ENCODE measurements around the gene MBD4. TPM values are rescaled to one million over a fixed set of nuclear protein-coding genes. Genes with fewer than 3 reads are reported as not detected.

The MBD4 gene
- total and polyA plus RNA-seq, 2 donors (not counting 1 experiment from before 2014, with no cell fraction given): 95.7 to 140 TPM

- ATAC-seq (ENCODE audit: low read depth) (no peak), DNase-seq (no peak)
- Histone ChIP-seq H3K9me3 (ENCODE audit: control extremely low read depth in 1 of 3, control insufficient read depth in 2 of 3, insufficient read depth in 1 of 3, low read length in 2 of 3) (no peaks in the 10 kb centered on the region), H2AFZ (ENCODE audit: insufficient read depth, low read depth, low read length, poor library complexity, severe bottlenecking) (no peak overlapping the region), H3K27me3 (replicated peaks in 1 of 4; ENCODE audit: control extremely low read depth in 1 of 4, control insufficient read depth in 3 of 4, insufficient read depth in 4 of 4, low read length in 3 of 4) (no peaks in the 10 kb centered on the region), H4K20me1 (ENCODE audit: control insufficient read depth, insufficient read depth, low read length, poor library complexity, severe bottlenecking) (no peaks in the 10 kb centered on the region), H3K4me1 (ENCODE audit: control insufficient read depth in 2 of 2, insufficient read depth in 2 of 2, low read length in 2 of 2) (no peaks in the 10 kb centered on the region), H3K27ac (ENCODE audit: low read length in 2 of 2) (no peak overlapping the region), H3K79me2 (ENCODE audit: control insufficient read depth, insufficient read depth, low read length) (no peaks in the 10 kb centered on the region), H3K4me3 (ENCODE audit: control extremely low read depth in 1 of 5, extremely low read depth in 1 of 5, insufficient read depth in 1 of 5, low read depth in 2 of 5, low read length in 4 of 5) (no peak overlapping the region), H3K4me2 (replicated peaks; ENCODE audit: low read depth, low read length, poor library complexity, severe bottlenecking) (no peak overlapping the region), H3K9ac (ENCODE audit: low read length) (no peak overlapping the region), H3K36me3 (replicated peaks in 1 of 2; ENCODE audit: control extremely low read depth in 1 of 2, control insufficient read depth in 1 of 2, extremely low read depth in 1 of 2, insufficient read depth in 2 of 2, low read length in 1 of 2) (peaks cover 1 to 10% of the 10 kb centered on the region in 2 experiments)
- POLR2A ChIA-PET: no interaction called here
- Mint-ChIP-seq H3K27me3 (no peaks in the 10 kb centered on the region), H3K4me1 (no peaks in the 10 kb centered on the region), H3K4me3 (no peak overlapping the region), H3K9me3 (ENCODE audit: insufficient read depth) (no peaks in the 10 kb centered on the region), H3K27ac (no peak overlapping the region)
- CTCF ChIA-PET: no interaction called here
- WGBS (ENCODE audit: insufficient coverage): 89% methylated on average over 1 of the region's 1 CpG
- TF ChIP-seq CTCF (IDR thresholded peaks at IDR 0.05) (no peak), EZH2 (IDR thresholded peaks at IDR 0.05; ENCODE audit: borderline replicate concordance, insufficient read depth, low read depth, low read length, poor library complexity, severe bottlenecking) (no peak)
- intact Hi-C loops (cut with micrococcal nuclease): no loop called here
Observed at GRCh38 chr3:129467932-129468331, 28.2 kb upstream of the MBD4 start.

DNA sequence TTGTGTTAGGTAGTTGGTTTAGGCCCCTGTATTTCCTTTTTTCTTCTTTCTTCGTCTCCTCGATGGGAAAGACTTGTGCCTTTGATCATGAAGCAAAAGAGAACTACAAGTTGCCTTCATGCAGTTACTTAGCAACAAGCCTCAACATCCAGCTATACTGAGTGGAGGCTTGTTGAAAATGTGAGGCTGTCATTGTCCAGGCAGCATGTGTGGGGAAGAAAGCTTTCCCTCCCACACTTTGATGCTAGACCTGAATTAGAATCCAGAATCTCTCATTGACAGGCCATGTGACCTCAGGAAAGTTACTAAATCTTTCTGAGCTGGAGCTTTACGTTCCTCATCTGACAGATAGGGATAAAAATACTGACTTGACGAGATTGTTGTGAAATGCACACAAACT, 24.0 kb upstream of the MBD4 start:
- H3K4me1 Mint-ChIP-seq: no peaks in the 10 kb centered on the region
- Histone ChIP-seq H4K20me1 (ENCODE audit: control insufficient read depth, insufficient read depth, low read length, poor library complexity, severe bottlenecking) (no peaks in the 10 kb centered on the region), H3K79me2 (ENCODE audit: control insufficient read depth, insufficient read depth, low read length) (no peaks in the 10 kb centered on the region), H3K4me2 (replicated peaks; ENCODE audit: low read depth, low read length, poor library complexity, severe bottlenecking) (no peak overlapping the region), H3K4me1 (ENCODE audit: control insufficient read depth in 2 of 2, insufficient read depth in 2 of 2, low read length in 2 of 2) (no peaks in the 10 kb centered on the region), H2AFZ (ENCODE audit: insufficient read depth, low read depth, low read length, poor library complexity, severe bottlenecking) (no peak overlapping the region), H3K36me3 (replicated peaks in 1 of 2; ENCODE audit: control extremely low read depth in 1 of 2, control insufficient read depth in 1 of 2, extremely low read depth in 1 of 2, insufficient read depth in 2 of 2, low read length in 1 of 2) (peaks cover 1 to 5% of the 10 kb centered on the region in 2 experiments), H3K27ac (ENCODE audit: low read length in 2 of 2) (no peak overlapping the region), H3K27me3 (replicated peaks in 1 of 4; ENCODE audit: control extremely low read depth in 1 of 4, control insufficient read depth in 3 of 4, insufficient read depth in 4 of 4, low read length in 3 of 4) (no peaks in the 10 kb centered on the region), H3K4me3 (ENCODE audit: control extremely low read depth in 1 of 5, extremely low read depth in 1 of 5, insufficient read depth in 1 of 5, low read depth in 2 of 5, low read length in 4 of 5) (no peak overlapping the region), H3K9ac (ENCODE audit: low read length) (no peak overlapping the region), H3K9me3 (ENCODE audit: control extremely low read depth in 1 of 3, control insufficient read depth in 2 of 3, insufficient read depth in 1 of 3, low read length in 2 of 3) (no peaks in the 10 kb centered on the region)
- DNase-seq (no peak), ATAC-seq (ENCODE audit: low read depth) (no peak)
- WGBS (ENCODE audit: insufficient coverage): 100% methylated on average over 2 of the region's 4 CpGs
- no peaks in the 10 kb centered on the region for H3K9me3 Mint-ChIP-seq (ENCODE audit: insufficient read depth)
- intact Hi-C loops (cut with micrococcal nuclease): no loop called here
- TF ChIP-seq CTCF (IDR thresholded peaks at IDR 0.05) (no peak), EZH2 (IDR thresholded peaks at IDR 0.05; ENCODE audit: borderline replicate concordance, insufficient read depth, low read depth, low read length, poor library complexity, severe bottlenecking) (no peak)
- no peaks in the 10 kb centered on the region for H3K27me3 Mint-ChIP-seq
- CTCF ChIA-PET: no interaction called here
- no peak overlapping the region for H3K4me3 Mint-ChIP-seq
- POLR2A ChIA-PET: no interaction called here
- H3K27ac Mint-ChIP-seq: no peak overlapping the region
